Measurements from ENCODE around the gene DNAJB12. TPM values are rescaled to one million over a fixed set of nuclear protein-coding genes. Genes with fewer than 3 reads are reported as not detected.
A peak's percentile ranks its signal among the peaks of the same experiment; 100 is the strongest.

The DNAJB12 gene
- total RNA-seq, 1 experiment from 2014 or later: 27.6 TPM

DNA sequence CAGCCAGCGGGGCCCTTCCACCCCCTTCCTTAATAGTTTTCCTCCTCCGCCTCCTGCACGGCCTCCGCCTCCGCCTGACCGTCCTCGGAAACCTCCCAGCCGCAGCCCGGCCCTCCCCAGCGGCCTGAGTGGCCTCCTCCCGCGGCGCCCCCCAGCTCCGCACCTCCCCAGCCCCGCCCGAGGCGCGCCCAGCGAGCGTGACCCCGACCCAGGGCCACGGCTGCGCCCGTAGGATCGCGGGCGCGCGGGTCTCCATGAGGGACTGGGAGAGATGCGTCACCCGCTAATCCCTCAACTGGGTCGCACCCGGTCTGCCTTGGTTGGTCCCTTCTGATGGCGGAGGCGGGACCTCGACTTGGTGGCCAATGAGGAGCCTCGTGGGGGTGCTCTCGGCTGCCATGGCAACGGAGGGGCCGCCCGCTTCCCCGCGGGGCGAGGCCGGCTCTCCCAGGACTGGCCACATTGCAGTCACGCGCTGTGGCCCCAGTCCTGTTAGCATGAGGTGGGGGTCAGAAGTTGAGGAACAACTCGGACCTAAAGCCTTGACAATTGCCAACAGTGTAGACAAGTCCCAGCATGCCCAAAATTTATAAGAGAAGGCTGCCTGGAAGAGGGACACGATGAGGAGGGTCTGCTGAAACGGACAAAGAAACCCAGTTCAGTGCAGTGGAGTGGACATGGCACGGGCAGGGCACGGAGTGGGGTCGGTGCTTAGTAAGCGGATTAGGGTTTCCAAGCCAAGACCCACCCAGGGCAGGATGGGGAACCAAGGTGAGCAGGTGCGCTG lies 56.7 kb downstream of the DNAJB12 start:
- no peak overlapping the region for H4K8ac ChIP-seq (replicated peaks; ENCODE audit: insufficient read length, low read depth, low read length)
- H2AFZ ChIP-seq (ENCODE audit: low read length): no peak overlapping the region
- H2BK20ac ChIP-seq (ENCODE audit: low read depth, low read length, poor library complexity, severe bottlenecking): no peak overlapping the region
- WGBS (ENCODE audit: extremely low coverage, insufficient read length, low lambda C conversion rate): no CpG with 5 or more reads among the region's 55 CpGs
- no peak overlapping the region for H3K56ac ChIP-seq (ENCODE audit: insufficient read length, low read depth, low read length)
- Mint-ChIP-seq H3K36me3 (ENCODE audit: insufficient read depth in 1 of 3, low read depth in 3 of 3) (peaks cover 0 to 2% (median 0%) of the 10 kb centered on the region in 3 experiments; a peak in 2 of 7 replicates), H3K27me3 (ENCODE audit: low read depth) (peaks cover 2% of the 10 kb centered on the region; the same call in 1 of the 2 replicates), H3K4me3 (peak overlapping the region; percentile 73 to 81), H3K27ac (peak overlapping the region; percentile 57 to 90 (median 59); a peak in 4 of 7 replicates), H3K9me3 (no peaks in the 10 kb centered on the region; a peak in 1 of 5 replicates), H3K4me1 (peaks cover 17 to 34% of the 10 kb centered on the region in 2 experiments)
- TF ChIP-seq, protein P1, sequence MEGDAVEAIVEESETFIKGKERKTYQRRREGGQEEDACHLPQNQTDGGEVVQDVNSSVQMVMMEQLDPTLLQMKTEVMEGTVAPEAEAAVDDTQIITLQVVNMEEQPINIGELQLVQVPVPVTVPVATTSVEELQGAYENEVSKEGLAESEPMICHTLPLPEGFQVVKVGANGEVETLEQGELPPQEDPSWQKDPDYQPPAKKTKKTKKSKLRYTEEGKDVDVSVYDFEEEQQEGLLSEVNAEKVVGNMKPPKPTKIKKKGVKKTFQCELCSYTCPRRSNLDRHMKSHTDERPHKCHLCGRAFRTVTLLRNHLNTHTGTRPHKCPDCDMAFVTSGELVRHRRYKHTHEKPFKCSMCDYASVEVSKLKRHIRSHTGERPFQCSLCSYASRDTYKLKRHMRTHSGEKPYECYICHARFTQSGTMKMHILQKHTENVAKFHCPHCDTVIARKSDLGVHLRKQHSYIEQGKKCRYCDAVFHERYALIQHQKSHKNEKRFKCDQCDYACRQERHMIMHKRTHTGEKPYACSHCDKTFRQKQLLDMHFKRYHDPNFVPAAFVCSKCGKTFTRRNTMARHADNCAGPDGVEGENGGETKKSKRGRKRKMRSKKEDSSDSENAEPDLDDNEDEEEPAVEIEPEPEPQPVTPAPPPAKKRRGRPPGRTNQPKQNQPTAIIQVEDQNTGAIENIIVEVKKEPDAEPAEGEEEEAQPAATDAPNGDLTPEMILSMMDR (conservative IDR thresholded peaks at IDR 0.05): no peak
- peaks cover 3% of the 10 kb centered on the region; the same call in 1 of the 2 replicates for H3K4me1 ChIP-seq (ENCODE audit: insufficient read depth, low read length)
- H2BK12ac ChIP-seq (ENCODE audit: insufficient read length, low read depth, low read length): peak overlapping the region; percentile 46
- H3K27ac ChIP-seq (ENCODE audit: insufficient read length, low read depth, low read length): no peak overlapping the region
- no peaks in the 10 kb centered on the region for H3K79me1 ChIP-seq (ENCODE audit: insufficient read depth, low read depth, low read length, poor library complexity, severe bottlenecking)
- H2BK5ac ChIP-seq (ENCODE audit: insufficient read length, low read length): no peak overlapping the region
- no peak overlapping the region for H2AK5ac ChIP-seq (ENCODE audit: insufficient read length, low read length)
- H3K23me2 ChIP-seq (ENCODE audit: insufficient read length, low read depth, low read length, poor library complexity, severe bottlenecking): peaks cover 8% of the 10 kb centered on the region
- H4K5ac ChIP-seq (ENCODE audit: insufficient read length, low read depth, low read length): peak overlapping the region; percentile 11
- no peaks in the 10 kb centered on the region for H3K27me3 ChIP-seq (ENCODE audit: insufficient read depth, low read length)
- H3K4me2 ChIP-seq (ENCODE audit: insufficient read depth, insufficient read length, low read length): peak overlapping the region; percentile 85
- no peaks in the 10 kb centered on the region for H3K9me3 ChIP-seq (ENCODE audit: control insufficient read depth, low read depth, low read length)
- no peak overlapping the region for H3T11ph ChIP-seq (ENCODE audit: low read length)
- no peaks in the 10 kb centered on the region for H4K20me1 ChIP-seq (ENCODE audit: control insufficient read depth, insufficient read depth, insufficient read length)
- peak; percentile 98 for DNase-seq
- H3K79me2 ChIP-seq (ENCODE audit: insufficient read depth, low read length): no peaks in the 10 kb centered on the region
- peak overlapping the region; percentile 78 for H3K18ac ChIP-seq (ENCODE audit: insufficient read length, low read depth, low read length)
- no peak overlapping the region for H2BK15ac ChIP-seq (ENCODE audit: low read depth, low read length)
- no peak overlapping the region for H2BK120ac ChIP-seq (ENCODE audit: low read depth, low read length, poor library complexity, severe bottlenecking)
- no peak overlapping the region for H3K23ac ChIP-seq (ENCODE audit: insufficient read length, low read depth, low read length)
- H3K14ac ChIP-seq (ENCODE audit: insufficient read depth, low read length): peak overlapping the region; percentile 59; the same call in 1 of the 2 replicates
- H3K9ac ChIP-seq (ENCODE audit: extremely low read depth, insufficient read length, low read length): peak overlapping the region; percentile 39
- no peak overlapping the region for H3K4ac ChIP-seq (ENCODE audit: low read depth, low read length)
- H4K91ac ChIP-seq (ENCODE audit: insufficient read length, low read depth, low read length): no peak overlapping the region
